OCI-LY3 (cell line): ENCODE measurements around the gene CYP27B1.

Experiments
- EZH2phosphoT487 ChIP-seq: fragments of 200-600 bp; shearing (Covaris generic); IDR thresholded peaks from 2 replicates; pipeline ENCODE4 v1.6.1; 2018; ENCODE audit warnings: antibody characterized with exemption, mixed run types, low read depth
- TF ChIP-seq, protein P1 (sequence below): fragments of 200-600, 300-600 bp; sonication (generic); IDR thresholded peaks from 2 replicates; pipeline ENCODE4 v1.5.1; 2014; ENCODE audit warnings: antibody characterized with exemption, low read length, low read depth

DNA sequence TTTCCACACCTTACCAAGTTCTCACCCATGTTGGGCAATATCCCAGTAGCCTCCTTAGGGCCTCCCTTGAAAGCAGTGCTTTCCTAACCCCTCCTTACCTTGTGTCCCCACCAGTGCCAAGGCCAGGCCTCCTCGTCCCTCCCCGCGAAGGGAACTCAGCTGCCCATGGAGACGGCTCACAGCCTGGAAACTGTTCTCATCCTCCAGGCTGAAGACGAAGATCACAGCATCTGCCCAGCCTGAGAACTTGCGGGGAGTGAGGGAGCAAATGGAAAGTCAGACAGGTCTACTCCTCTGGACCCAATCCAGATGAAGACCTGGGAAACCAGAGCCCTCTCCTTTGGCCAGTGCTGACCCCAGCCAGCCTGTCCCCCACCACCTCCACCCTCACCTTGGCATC lies 33.0 kb downstream of the CYP27B1 start:
- TF ChIP-seq, protein P1, sequence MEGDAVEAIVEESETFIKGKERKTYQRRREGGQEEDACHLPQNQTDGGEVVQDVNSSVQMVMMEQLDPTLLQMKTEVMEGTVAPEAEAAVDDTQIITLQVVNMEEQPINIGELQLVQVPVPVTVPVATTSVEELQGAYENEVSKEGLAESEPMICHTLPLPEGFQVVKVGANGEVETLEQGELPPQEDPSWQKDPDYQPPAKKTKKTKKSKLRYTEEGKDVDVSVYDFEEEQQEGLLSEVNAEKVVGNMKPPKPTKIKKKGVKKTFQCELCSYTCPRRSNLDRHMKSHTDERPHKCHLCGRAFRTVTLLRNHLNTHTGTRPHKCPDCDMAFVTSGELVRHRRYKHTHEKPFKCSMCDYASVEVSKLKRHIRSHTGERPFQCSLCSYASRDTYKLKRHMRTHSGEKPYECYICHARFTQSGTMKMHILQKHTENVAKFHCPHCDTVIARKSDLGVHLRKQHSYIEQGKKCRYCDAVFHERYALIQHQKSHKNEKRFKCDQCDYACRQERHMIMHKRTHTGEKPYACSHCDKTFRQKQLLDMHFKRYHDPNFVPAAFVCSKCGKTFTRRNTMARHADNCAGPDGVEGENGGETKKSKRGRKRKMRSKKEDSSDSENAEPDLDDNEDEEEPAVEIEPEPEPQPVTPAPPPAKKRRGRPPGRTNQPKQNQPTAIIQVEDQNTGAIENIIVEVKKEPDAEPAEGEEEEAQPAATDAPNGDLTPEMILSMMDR = no peak
- TF ChIP-seq EZH2phosphoT487 = no peak
